Measurements from ENCODE around the gene JAZF1.

DNA sequence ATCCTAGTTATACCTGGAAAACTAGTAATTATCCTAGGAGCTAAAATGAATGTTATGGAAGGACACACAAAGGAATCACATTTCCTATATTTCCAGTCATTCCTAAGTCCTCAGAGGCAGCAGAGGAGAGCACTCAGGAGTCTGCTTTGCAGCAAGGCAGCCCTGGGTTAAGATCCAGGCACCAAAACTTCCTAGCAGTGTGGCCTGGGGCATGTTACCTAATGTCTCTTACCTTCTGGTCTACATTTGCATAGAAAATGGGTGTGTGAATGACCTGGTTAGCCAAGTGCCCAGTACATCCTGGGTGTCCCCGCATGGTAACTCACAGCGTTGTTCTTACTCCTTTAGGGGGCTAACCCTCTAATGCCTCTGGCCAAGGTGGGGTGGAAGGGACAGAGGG lies 304.8 kb downstream of the JAZF1 start:
- TF ChIP-seq EZH2 (IDR thresholded peaks at IDR 0.05; ENCODE audit: insufficient read depth, poor library complexity, severe bottlenecking) = no peak
- no peak for TF ChIP-seq EZH2phosphoT487 (IDR thresholded peaks at IDR 0.05; ENCODE audit: insufficient read depth, low read depth)

Data from GM23248 (cell line).